ENCODE measurements around the gene TRIM22. TPM values are rescaled to one million over a fixed set of nuclear protein-coding genes. Genes with fewer than 3 reads are reported as not detected.
A peak's percentile ranks its signal among the peaks of the same experiment; 100 is the strongest.
"Not testable (repeated sequence)": the region's sequence is repeated elsewhere in the genome, so short reads cannot be mapped to it uniquely, and the experiment has no call there.

Gene TRIM22, protein sequence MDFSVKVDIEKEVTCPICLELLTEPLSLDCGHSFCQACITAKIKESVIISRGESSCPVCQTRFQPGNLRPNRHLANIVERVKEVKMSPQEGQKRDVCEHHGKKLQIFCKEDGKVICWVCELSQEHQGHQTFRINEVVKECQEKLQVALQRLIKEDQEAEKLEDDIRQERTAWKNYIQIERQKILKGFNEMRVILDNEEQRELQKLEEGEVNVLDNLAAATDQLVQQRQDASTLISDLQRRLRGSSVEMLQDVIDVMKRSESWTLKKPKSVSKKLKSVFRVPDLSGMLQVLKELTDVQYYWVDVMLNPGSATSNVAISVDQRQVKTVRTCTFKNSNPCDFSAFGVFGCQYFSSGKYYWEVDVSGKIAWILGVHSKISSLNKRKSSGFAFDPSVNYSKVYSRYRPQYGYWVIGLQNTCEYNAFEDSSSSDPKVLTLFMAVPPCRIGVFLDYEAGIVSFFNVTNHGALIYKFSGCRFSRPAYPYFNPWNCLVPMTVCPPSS
- total RNA-seq: 16.1 TPM
- long read RNA-seq, partial matches to known transcripts: 2 of 5 reads
- long read RNA-seq, other reads (novel, unspliced or antisense): 0 of 5 reads

DNA sequence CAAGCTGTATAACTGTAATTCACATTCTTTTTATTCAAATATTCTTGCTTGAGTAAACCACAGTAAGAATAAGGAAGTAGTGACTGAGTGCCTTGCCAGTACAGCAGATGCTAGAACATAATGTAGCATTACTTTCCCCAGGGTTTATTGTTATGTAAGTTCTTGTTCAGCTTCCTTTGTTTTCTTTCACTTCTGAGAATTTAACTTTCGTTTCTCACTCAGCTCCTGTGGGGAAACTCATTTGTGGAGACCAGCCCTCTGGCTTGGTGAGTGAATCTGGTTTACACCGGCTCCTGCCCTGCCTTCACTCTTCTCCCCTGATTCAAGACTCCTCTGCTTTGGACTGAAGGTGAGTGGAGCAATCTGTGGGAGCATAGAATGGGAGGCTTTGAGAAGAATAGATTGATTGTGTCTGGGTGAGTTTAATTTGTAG lies at the start of gene TRIM22:
Gene TRIM22, plus strand, starts transcription at position 240 of the 433 bp plus-strand sequence. CDS start 6,443 bp downstream, outside the sequence.
- intact Hi-C loops (cut with DNase I): loop anchor here (10.0 kb wide), 1 partner anchor 65 kb away; the partner anchor contains the start of gene TRIM34
- no peak for DNase-seq (ENCODE audit: low spot score)

DNA sequence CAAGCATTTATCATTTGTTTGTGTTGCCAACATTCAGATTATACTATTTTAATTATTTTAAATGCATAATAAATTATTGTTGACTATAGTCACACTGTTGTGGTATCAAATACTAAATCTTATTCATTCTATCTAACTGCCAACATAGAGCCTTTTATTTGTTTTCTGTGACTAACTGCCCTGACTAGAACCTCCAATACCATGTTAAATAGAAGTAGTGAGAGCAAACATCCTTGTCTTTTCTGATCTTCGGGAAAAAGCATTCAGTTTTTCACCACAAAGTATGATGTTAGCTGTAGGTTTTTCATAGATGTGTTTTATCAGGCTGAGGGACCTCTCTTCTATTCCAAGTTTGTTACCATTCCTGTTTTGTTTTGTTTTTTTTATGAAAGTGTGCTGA lies 49.6 kb upstream of the TRIM22 start:
- no peak for DNase-seq (ENCODE audit: low spot score)
- intact Hi-C loops (cut with DNase I): no loop called here

DNA sequence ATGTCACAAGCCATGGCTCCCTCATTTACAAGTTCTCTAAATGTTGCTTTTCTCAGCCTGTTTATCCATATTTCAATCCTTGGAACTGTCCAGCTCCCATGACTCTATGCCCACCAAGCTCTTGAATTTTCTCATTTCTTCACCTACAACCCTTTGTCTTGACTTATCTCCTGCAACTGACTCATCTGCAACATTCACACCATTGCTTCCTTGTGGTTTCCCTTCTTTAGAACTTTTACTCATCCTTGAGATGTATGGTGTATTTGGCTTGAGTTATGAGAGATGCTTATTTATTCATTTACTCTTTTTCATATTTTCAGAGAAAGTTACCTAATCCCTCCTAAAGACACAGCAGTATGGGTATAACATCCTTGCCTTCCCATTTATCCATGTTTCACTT lies 46.0 kb upstream of the TRIM22 start:
- intact Hi-C loops (cut with DNase I): no loop called here
- no peak for DNase-seq (ENCODE audit: low spot score)

DNA sequence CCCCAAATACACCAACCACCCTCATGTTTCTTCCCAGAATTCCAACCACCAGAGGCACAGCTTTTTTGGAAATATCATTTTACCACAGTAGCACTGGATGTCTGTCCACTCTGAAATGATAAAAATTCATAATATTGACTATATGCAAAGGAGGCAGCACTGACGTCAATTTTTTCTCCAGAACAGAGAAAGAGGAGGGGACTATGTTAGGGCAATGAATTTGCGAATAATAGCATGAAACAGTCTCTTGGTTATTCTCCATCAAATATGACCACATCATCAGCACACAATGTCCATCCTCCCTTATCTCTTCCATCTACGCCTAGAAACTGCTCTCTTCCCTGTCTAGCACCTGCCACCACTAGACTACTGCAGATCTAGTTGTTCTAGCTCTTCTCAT lies 43.5 kb upstream of the TRIM22 start:
- no peak for DNase-seq (ENCODE audit: low spot score)

DNA sequence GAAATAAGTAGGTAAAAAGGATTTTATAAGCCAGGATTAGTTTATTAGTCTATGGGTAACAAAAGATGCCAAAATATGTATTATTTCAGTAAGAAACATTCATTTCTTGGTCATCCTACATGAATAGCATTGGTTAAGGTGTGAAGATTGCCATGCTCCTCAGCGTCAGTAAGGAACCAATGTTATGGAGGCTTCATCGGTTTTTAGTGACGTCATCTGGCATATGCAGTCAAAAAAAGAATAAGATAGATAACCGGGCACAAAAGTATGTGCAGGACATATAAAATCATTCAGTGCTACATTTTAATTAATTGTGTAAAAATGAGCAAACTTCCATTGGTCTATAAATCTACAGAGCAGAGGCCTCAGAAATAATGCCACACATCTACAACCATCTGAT lies 34.1 kb upstream of the TRIM22 start:
- intact Hi-C loops (cut with DNase I): no loop called here
- no peak for DNase-seq (ENCODE audit: low spot score)

More for the DNA sequence above, 43.5 kb upstream of the TRIM22 start:
- intact Hi-C loops (cut with DNase I): no loop called here

DNA sequence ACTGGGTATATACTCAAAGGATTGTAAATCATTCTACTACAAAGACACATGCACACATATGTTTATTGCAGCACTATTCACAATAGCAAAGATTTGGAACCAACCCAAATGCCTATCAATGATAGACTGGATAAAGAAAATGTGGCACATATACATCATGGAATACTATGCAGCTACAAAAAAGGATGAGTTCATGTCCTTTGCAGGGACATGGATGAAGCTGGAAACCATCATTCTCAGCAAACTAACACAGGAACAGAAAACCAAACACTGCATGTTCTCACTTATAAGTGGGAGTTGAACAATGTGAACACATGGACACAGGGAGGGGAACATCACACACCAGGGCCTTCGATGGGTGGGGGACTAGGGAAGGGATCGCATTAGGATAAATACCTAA lies 32.6 kb upstream of the TRIM22 start:
- DNase-seq (ENCODE audit: low spot score); intact Hi-C loops (cut with DNase I): not testable (repeated sequence)

DNA sequence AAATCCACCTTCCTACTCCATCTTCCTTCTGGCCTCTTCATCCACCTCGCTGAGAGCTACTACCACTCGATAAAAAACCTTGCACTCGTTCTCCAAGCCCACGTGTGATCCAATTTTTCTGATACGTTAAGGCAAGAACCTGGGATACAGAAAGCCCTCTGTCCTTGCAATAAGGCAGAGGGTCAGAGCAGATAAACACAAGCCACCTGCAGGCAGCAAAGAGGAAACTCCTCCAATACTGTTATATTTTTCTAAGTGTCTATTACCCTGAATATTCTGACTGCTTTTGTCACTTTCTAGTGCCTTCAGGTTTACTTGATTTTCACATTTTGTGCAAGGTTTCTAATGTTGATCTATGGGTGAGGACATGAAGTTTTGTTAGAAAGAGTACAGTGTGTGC lies 31.3 kb upstream of the TRIM22 start:
- DNase-seq (ENCODE audit: low spot score): no peak
- intact Hi-C loops (cut with DNase I): no loop called here

DNA sequence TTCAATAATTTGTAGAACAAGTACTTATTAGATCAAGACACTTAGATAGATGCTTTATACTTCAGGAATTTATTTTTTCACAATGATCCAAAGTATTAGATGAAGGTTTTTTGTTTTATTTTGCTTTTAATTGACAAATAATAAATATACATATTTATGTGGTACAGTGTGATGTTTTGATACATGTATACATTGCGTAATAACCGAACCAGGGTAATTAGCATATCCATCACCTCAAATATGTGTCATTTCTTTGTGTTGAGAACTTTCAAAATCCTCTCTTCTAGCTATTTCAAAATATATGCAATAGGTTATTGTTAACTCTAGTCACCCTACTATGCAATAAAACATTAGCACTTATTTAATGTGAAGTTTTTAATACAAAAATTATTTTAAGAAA lies 26.1 kb upstream of the TRIM22 start:
- DNase-seq (ENCODE audit: low spot score): no peak
- intact Hi-C loops (cut with DNase I): no loop called here

DNA sequence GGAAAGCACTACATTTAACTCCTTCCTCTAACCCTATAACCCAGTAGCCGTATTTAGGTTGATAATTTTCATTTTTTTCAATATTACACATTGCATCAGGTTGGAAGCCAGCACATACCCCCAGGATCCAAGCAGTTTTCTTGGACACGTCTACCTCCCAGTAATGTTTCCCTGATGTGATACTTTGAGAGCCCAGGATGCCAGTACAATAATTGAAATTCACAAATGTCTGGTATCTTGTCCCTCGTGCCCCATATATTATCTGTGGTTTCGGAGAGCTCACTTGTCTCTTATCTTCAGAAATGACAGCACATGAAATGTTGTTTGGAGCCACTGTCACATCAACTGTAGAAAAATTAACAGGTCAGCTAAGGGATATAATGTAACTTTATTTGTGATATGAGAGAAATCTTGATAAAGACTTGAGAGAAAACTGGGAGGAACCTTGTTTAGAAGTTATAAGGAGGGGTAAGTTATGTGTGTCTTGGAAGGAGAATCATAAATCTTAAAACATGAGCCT lies 24.5 kb upstream of the TRIM22 start:
- DNase-seq (ENCODE audit: low spot score): no peak

DNA sequence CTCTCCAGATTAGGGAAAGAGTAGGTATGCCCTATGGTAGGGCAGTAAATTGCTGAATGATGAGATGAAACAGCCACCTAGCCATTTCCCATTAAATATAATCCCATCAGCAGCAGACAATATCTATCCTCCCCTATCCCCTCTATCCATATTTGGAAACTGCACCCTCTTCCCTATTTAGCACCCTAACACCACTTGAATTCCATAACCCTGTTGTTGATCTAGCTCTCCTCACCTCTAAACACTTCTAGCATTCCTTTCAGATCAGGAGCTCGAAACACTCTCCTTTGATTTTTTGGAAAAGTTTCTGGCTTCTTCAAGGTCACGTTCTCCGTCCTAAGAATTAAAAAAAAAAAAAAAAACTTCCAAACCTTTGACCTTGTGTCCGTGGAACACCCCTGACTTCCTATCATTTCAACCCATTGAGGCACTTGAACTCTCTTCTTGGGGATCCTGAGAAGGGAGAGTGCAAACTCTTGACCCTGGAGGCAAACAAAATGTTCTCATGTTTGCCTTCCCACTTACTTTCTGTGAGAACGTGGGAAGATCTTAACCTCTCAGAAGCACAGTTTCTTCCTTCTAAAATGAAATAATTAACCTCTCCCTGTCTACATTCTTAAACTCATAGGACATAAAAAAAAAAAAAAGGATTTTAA lies 23.7 kb upstream of the TRIM22 start:
- no peak for DNase-seq (ENCODE audit: low spot score)

More for the DNA sequence above, 24.5 kb upstream of the TRIM22 start:
- intact Hi-C loops (cut with DNase I): no loop called here

DNA sequence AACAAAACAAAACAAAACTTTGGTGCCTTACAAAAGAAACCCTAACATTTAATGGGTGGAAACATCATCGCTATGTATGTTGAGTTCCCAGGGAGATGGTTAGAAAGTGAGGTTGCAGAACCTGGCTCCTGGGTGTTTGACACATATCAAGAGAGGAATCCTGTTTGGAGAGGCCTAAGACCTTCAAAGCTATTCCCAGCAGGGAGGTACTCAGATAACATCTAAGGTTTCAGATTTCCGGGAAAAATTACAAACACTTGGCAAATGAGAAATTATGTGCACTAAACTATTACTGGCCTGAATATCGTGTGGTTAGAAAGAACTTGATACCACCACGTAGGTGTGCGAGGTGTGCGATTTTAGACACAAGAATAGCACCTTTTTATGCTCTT lies 23.2 kb upstream of the TRIM22 start:
- intact Hi-C loops (cut with DNase I): no loop called here
- DNase-seq (ENCODE audit: low spot score): no peak

More for the DNA sequence above, 23.7 kb upstream of the TRIM22 start:
- intact Hi-C loops (cut with DNase I): no loop called here

DNA sequence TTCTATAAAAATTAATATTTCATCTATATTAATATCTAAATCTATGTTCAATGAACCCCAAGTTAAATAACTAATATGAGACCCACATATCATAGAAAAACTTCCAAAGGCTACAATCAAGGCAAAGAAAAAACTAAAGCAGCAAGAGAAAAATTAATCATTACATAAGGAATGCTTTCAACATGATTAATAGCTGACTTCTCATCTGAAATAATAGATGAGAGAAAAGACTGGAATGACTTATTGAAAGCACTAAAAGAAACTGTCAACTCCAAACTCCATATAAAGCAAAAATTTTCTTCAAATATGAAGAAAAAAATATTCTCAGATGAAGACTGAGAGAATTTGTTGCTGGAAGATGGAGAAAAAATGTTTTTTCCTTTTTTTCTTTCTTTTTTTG lies 17.8 kb upstream of the TRIM22 start:
- intact Hi-C loops (cut with DNase I): no loop called here
- no peak for DNase-seq (ENCODE audit: low spot score)

DNA sequence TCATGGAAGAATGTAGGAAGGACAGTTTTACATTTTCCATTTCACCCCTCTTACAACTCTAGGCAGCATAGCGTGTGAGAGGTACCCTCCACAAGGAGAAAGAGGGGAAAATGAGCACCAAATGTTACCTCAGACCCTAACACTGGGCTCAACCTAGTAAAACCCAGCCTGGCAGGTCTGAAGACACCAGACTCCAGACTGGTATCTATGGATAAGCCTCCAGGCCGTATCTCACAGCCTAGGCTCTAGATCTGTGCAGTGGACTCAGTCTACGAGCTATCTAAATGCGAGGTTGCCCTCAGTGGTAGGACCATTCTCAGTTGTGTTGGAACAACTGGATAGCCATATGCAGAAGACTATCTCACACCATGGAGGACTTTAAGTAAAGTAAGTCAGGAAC lies 15.2 kb upstream of the TRIM22 start:
- no peak for DNase-seq (ENCODE audit: low spot score)
- intact Hi-C loops (cut with DNase I): no loop called here

DNA sequence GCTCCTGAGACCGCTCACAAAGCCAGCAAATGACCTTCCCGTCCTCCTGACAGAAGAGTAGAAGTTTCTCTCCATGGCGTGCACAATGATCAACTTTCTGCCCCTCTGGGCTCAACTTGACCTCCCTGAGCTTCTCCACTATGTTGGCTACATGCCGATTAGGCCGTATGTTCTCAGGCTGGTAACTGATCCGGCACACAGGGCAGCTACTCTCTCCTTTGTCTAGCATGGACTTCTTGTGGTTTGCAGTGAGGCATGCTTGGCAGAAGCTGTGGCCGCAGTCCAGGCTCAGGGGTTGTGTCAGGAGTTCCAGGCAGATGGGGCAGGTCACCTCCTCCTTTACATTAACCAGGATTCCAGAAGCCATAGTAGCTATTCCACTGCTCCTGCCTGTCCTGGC lies 9.8 kb upstream of the TRIM22 start:
- DNase-seq (ENCODE audit: low spot score): no peak
- intact Hi-C loops (cut with DNase I): loop anchor here (10.0 kb wide), 1 partner anchor 55 kb away; the partner anchor contains the start of gene TRIM34

DNA sequence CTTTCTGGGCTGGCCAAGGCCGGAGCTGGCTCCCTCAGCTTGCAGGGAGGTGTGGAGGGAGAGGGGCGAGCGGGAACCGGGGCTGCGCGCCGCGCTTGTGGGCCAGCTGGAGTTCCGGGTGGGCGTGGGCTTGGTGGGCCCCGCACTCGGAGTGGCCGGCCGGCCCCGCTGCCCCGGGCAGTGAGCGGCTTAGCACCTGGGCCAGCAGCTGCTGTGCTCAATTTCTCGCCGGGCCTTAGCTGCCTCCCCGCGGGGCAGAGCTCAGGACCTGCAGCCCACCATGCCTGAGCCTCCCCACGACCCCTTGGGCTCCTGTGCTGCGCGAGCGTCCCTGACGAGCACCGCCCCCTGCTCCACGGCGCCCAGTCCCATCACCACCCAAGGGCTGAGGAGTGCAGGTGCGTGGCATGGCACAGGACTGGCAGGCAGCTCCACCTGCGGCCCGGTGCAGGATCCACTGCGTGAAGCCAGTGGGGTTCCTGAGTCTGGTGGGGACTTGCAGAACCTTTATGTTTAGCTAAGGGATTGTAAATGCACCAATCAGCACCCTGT lies 6.6 kb upstream of the TRIM22 start:
- DNase-seq (ENCODE audit: low spot score): not testable (repeated sequence)
- intact Hi-C loops (cut with DNase I): loop anchor here (10.0 kb wide), 1 partner anchor 58 kb away; the partner anchor contains the start of gene TRIM34

DNA sequence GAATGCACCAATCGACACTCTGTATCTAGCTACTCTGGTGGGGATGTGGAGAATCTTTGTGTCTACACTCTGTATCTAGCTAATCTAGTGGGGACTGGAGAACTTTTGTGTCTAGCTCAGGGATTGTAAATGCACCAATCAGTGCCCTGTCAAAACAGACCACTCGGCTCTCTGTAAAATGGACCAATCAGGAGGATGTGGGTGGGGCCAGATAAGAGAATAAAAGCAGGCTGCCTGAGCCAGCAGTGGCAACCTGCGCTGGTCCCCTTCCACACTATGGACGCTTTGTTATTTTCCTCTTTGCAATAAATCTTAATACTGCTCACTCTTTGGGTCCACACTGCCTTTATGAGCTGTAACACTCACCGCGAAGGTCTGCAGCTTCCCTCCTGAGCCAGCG lies 6.0 kb upstream of the TRIM22 start:
- intact Hi-C loops (cut with DNase I): loop anchor here (10.0 kb wide), 1 partner anchor 59 kb away; the partner anchor contains the start of gene TRIM34

DNA sequence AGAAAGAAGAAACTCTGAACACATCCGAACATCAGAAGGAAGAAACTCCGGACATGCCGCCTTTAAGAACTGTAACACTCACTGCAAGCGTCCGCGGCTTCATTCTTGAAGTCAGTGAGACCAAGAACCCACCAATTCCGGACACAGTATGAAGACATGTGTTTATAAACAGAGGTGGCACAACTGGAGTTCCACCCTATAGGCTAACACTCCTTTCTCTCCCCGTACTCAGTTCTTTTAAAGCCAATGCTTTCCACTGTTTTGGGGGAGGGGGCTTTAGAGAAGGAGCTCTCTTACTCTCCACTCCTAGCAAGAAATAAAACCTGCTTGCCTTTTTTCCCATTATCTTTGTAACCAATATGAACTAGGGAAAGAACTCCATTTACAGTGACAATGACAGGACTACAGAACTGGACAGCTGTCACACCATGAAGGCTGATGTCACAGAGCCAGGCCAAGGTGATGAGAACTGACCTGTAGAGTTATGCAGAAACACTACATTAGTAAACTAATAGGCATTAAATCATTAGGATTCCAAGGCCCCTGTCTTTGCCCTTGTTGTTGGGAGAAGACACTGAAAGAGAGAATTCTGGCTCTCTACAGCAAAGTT lies 5.4 kb upstream of the TRIM22 start:
- no peak for DNase-seq (ENCODE audit: low spot score)
- intact Hi-C loops (cut with DNase I): loop anchor here (10.0 kb wide), 1 partner anchor 59 kb away; the partner anchor contains the start of gene TRIM34

More for the DNA sequence above, 6.0 kb upstream of the TRIM22 start:
- not testable (repeated sequence) for DNase-seq (ENCODE audit: low spot score)

DNA sequence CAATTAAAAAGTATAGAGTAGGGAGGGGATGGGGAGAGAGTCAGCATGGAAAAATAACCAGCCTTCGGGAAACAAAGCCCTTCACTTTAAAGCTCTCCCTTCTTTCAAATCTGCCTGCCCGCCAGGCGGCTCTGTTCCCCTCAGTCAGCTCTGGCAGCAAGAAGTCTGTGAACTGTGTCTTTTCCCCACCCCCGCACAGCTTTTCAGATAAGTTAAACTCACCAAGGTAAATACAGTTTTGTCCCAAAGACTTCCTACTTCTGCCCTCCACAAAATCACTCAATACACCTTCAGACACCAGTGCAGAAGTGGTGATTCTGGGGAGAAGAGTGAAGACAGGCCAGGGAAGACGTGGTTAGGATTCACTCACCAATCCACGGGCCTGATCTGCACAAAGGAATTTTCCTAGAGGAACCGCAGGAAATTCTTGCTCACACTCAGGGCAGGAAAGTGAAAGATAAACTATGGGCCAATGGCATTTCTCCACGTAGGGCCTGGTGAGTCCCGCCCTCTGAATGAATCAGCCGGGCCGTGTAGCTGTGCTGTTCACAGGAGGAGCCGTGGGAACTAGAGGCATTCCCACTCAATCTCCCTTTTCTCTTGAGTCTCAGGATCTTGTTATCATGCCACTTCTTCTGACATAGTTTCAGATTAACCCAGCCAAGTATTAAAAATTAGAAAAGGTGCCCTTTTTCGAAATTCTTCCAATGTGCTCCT lies 4.8 kb upstream of the TRIM22 start, which contains the start of gene TRIM5:
Gene TRIM5, minus strand, starts transcription at position 429 of the 717 bp plus-strand sequence. CDS start 4,897 bp downstream, outside the sequence.
- intact Hi-C loops (cut with DNase I): loop anchor here (10.0 kb wide), 1 partner anchor 60 kb away; the partner anchor contains the start of gene TRIM34
- DNase-seq (ENCODE audit: low spot score): peak; percentile 93

All from cardiac septum (tissue), 1 donor.